Activated T-cell treated with anti-CD3 and anti-CD28 coated beads, Interleukin-2, amount 50 U/mL, for 72 hours (primary cell): ENCODE data around the gene SLC45A1. TPM values are rescaled to one million over a fixed set of nuclear protein-coding genes. Genes with fewer than 3 reads are reported as not detected.

Source experiments
- ATAC-seq, 2 donors: fragments of 150-1000 bp; cut with Tn5 transposase; replicated peaks in 1 of 2; 2 replicates each; pipeline ENCODE4 v1.10.0; 2021; ENCODE audit warnings: moderate library complexity in 2 of 2, mild to moderate bottlenecking in 1 of 2
- DNase-seq, 2 donors: peaks; one replicate each; pipeline ENCODE4 v3.0.0; 2021 to 2022; ENCODE audit warnings: mixed read lengths in 1 of 2
- H3K27ac Mint-ChIP-seq: one replicate; pipeline ENCODE4 v1.8.0; 2022; ENCODE audit warnings: mild to moderate bottlenecking, moderate library complexity, mixed read lengths
- H3K27me3 Mint-ChIP-seq: one replicate; pipeline ENCODE4 v1.8.0; 2022; ENCODE audit warnings: low read depth, mixed read lengths
- H3K36me3 Mint-ChIP-seq, 2 donors: one replicate each; pipeline ENCODE4 v1.8.0; 2022; ENCODE audit warnings: mixed read lengths in 2 of 2, mild to moderate bottlenecking in 1 of 2; ENCODE audit not compliant: insufficient read depth in 2 of 2
- H3K4me1 Mint-ChIP-seq: one replicate; pipeline ENCODE4 v1.8.0; 2022; ENCODE audit warnings: low read depth, mixed read lengths
- H3K4me3 Mint-ChIP-seq, 2 donors: one replicate each; pipeline ENCODE4 v1.8.0; 2022; ENCODE audit warnings: mild to moderate bottlenecking in 2 of 2, mixed read lengths in 2 of 2, moderate library complexity in 2 of 2
- H3K9me3 Mint-ChIP-seq, 2 donors: one replicate each; pipeline ENCODE4 v1.8.0; 2022; ENCODE audit warnings: mixed read lengths in 2 of 2
- total RNA-seq, 2 donors: library from RNA; stranded (reverse); gene quantifications; one replicate each; pipeline ENCODE4 v1.2.3, GENCODE V29; 2022

SLC45A1 gene
- total RNA-seq, 2 donors from 2014 or later = 0.48 to 0.81 TPM

DNA sequence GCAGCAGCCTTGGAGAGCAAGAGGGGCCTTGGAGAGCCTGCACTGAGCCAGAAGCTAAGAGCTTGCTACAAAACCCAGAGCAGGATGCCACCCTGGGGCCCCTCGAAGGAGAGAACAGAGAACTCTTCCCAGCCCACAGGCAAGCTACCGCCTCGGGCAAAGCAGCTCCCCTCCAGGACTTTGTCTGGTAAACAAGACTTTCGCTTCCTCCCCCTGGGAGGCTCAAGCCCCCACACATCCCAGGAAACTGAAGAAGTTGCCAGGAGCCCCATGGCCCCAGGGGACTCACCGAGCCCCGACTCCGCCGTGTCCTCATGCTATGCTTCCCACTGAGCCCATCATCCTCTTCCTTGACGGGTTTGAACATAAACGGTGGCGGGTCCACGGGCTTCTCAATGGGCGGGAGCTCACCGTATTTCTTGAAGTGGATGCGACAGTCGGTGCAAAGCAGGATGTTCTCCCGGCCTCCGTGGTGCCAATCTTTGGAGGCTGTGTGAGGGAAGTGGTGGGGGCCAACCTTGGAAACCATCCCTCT, 45.9 kb downstream of the SLC45A1 start:
- H3K4me3 Mint-ChIP-seq = no peak overlapping the region
- H3K9me3 Mint-ChIP-seq = no peaks in the 10 kb centered on the region
- peaks cover 0 to 10% of the 10 kb centered on the region in 2 donors for H3K36me3 Mint-ChIP-seq
- H3K27ac Mint-ChIP-seq = no peak overlapping the region
- no peaks in the 10 kb centered on the region for H3K4me1 Mint-ChIP-seq
- DNase-seq = no peak
- H3K27me3 Mint-ChIP-seq = no peaks in the 10 kb centered on the region
- no peak for ATAC-seq

DNA sequence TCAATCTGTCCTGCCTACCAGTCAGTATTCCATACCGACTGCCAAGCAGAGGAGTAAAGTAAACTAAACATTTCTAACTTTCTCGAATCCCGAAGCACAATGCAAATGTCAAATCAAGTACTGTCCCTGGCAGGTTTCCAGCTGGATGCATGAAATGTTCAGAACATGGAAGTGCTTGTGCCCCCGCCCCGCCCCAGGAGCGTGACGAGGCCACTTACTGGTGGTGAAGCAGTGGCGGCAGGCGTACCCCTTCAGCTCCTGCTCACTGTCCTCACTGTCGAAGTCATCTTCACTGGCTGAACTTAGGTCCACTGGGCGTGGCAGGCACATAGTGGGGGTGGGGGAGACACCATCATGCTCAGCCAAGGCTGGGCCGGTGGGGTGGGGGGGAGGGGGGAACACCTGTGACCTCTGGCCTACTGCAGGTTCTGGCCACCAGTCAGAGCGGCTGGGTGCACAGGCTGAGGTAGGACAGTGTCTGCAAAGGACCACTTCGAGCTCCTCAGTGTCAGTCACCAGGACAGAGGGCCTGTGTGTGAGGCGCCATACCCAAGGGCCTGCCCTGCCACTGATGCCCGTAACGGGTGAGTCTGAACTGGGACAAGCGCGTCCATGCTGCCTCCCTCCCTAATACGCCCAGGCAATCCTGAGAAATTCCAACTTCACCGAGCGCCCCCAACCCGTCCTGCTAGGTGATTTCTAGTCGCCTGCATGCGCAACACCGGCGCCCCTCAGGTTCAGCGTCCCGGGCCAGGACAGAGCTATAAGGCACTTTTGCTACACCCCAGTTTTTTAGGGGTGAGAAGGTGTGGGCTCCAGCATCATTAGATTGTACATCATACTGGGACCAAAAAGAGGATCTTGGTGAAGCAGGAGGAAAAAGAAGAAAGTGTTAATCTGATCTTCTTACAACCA, 46.9 kb downstream of the SLC45A1 start:
- no peak overlapping the region for H3K27ac Mint-ChIP-seq
- no peak overlapping the region for H3K4me3 Mint-ChIP-seq
- DNase-seq = no peak
- H3K36me3 Mint-ChIP-seq = peaks cover 0 to 10% of the 10 kb centered on the region in 2 donors
- H3K4me1 Mint-ChIP-seq = peaks cover under 1% of the 10 kb centered on the region
- H3K9me3 Mint-ChIP-seq = no peaks in the 10 kb centered on the region
- H3K27me3 Mint-ChIP-seq = no peaks in the 10 kb centered on the region
- ATAC-seq = no peak

DNA sequence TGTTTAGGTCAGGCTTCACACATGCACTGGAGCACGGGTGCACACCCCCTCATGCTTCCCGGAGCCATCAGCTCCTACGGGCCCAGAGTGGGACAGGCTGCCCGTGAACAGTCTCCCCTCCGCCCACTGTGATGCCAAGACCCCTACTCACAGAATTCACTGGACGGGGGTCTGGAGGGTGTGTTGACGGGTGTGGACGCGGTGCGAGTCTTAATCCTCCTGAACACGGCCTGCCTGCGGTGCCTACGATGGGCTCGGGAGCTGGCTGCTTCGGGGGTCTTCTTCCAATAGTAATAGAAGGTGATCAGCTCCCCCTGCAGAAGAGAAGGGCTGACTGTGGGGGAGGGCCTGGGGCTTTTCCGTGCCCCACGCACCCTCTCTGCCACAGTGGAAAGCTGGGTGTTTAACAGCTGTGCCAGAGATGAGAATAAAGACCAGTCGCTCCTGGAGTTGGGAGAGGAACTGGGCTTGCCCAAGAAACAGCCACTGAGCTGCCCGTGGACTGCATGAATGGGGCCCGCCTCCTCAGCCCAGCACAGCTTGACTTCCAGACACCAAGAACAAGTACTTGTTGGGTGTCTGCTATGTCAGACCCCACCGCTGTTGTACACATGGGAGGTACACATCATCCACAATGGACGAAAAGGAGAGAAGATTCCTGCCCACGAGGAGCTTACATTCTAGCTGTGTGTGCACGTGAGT, 47.9 kb downstream of the SLC45A1 start:
- H3K27me3 Mint-ChIP-seq = no peaks in the 10 kb centered on the region
- peaks cover 10% of the 10 kb centered on the region for H3K4me1 Mint-ChIP-seq
- DNase-seq (no peak), ATAC-seq (no peak)
- H3K27ac Mint-ChIP-seq = no peak overlapping the region
- H3K4me3 Mint-ChIP-seq = no peak overlapping the region
- H3K36me3 Mint-ChIP-seq = peaks cover 0 to 10% of the 10 kb centered on the region in 2 donors
- H3K9me3 Mint-ChIP-seq = no peaks in the 10 kb centered on the region

DNA sequence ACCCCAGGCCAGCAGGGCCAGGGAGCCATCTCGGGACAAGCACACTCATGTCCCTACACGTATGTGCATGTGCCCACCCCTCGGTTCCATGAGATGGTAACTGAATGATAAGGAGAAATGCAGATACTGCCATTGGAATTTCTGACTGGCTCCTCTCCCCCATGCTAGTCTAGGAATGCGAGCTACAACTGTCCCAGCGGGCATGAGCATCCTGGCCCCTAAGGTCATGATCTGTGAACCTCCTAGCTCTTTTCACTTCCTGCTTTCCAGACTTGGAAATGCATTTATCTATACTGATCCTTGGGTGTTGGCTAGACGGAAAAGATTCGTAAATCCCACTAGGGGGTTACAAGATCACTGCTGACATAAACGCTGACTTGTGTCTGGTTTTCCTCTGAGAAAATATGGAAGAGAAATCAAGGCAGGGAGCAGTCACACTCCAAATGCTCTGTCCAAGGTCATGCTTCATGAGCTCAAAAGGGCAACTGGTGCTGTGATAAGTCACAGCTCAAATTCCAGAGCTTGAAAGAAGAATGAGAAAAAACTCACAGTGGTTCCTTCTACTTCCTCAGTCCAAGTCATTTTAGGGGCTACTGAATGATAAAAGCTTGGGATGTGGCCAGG, 49.8 kb downstream of the SLC45A1 start:
- peaks cover 13% of the 10 kb centered on the region for H3K4me1 Mint-ChIP-seq
- H3K9me3 Mint-ChIP-seq = no peaks in the 10 kb centered on the region
- ATAC-seq (no peak), DNase-seq (no peak)
- H3K27me3 Mint-ChIP-seq = no peaks in the 10 kb centered on the region
- peak overlapping the region; percentile 62 for H3K27ac Mint-ChIP-seq
- H3K4me3 Mint-ChIP-seq = no peak overlapping the region
- peaks cover 0 to 8% of the 10 kb centered on the region in 2 donors for H3K36me3 Mint-ChIP-seq

DNA sequence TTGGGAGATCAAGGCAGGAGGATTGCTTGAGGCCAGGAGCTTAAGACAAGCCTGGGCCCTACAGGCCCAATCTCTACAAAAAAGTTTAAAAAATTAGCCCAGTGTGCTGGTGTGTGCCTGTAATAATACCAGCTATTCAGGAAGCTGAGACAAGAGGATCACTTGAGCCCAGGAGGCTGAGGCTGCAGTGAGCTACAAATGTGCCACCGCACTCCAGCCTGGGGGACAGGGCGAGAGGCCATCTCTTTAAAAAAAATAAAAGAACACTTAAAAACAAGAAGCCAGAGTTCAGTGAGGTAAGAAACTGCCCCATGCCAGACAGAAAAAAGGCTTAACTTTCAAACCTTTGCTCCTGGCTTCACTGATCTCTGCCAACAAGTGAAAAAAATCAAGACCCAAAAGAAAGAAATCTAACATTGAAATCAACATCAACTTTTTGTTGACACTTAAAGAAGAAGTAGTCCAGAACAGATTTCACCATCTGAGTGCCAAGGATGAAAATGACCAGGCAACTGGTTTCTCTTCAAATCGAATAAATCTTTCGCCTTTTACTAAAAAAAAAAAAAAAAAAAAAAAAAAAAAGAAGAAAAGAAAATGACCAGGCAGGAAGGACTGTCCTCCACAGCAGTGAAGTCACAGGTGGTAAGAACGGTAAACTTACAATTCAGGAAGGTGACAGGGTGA, 51.2 kb downstream of the SLC45A1 start:
- Mint-ChIP-seq H3K4me3 (no peak overlapping the region), H3K9me3 (no peaks in the 10 kb centered on the region), H3K27ac (no peak overlapping the region), H3K27me3 (no peaks in the 10 kb centered on the region), H3K4me1 (peaks cover 13% of the 10 kb centered on the region), H3K36me3 (peaks cover 0 to 6% of the 10 kb centered on the region in 2 donors)
- ATAC-seq = no peak
- DNase-seq = no peak

DNA sequence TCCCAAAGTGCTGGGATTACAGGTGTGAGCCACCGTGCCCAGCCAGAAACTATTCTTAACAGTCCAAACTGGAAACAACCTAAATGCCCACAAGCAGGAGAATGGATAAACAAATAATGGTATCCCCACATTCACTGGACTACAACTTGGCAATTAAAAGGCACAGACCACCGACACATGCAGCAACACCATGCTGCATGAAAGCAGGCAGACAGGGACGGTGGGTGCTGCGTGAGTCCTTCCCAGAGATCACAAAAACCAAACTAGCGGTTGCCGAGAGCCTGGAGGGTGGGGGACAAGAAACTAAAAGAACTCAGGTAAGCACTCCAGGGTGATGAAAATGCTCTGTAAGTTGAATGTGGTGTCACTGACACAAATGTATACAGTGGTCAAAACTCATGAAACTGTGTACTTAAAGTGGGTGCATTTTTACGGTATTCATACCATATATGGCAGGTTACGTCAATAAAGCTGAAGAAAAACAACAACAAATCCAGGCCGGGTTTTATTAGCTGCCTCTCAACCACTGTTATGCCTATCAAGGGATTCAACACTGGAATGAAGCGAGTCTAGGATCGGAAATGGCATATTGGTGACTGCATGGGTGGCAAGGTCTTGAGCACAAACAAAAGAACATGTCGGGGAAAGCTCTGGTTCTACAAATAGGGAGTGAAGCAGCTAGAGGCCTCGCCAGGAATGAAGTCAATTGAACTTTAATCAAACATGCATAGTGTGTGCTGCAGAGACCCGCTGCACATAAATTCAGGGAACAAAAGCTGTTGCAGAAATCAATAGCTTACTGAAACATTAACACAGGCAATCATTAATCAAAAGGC, 52.4 kb downstream of the SLC45A1 start:
- no peak overlapping the region for H3K27ac Mint-ChIP-seq
- peaks cover 21% of the 10 kb centered on the region for H3K4me1 Mint-ChIP-seq
- H3K27me3 Mint-ChIP-seq = no peaks in the 10 kb centered on the region
- no peaks in the 10 kb centered on the region for H3K9me3 Mint-ChIP-seq
- no peak overlapping the region for H3K4me3 Mint-ChIP-seq
- no peak for DNase-seq
- ATAC-seq = no peak
- peaks cover 0 to 3% of the 10 kb centered on the region in 2 donors for H3K36me3 Mint-ChIP-seq

DNA sequence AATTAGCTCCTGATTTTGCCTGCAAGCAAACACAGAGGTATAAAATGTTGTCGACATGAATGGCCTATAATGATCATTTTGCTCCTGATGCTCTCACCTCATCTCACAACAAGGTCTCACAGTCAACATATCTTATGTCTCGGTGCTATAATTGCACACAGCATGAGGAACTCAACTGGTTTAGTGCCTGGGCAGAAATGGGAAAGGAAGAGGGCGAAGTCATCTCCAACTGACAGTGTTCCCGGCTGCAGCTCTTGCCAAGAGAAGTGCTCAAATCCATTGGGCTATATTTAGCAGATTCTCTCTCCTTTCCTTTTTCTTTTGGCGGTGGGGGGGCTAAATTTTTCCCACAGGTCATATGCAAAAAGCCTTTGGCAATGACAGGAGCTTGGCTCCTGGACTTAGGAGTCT, 53.0 kb downstream of the SLC45A1 start:
- DNase-seq (no peak), ATAC-seq (no peak)
- Mint-ChIP-seq H3K9me3 (no peaks in the 10 kb centered on the region), H3K36me3 (peaks cover 0 to 2% of the 10 kb centered on the region in 2 donors), H3K4me3 (no peak overlapping the region), H3K4me1 (peaks cover 23% of the 10 kb centered on the region), H3K27ac (no peak overlapping the region), H3K27me3 (no peaks in the 10 kb centered on the region)

DNA sequence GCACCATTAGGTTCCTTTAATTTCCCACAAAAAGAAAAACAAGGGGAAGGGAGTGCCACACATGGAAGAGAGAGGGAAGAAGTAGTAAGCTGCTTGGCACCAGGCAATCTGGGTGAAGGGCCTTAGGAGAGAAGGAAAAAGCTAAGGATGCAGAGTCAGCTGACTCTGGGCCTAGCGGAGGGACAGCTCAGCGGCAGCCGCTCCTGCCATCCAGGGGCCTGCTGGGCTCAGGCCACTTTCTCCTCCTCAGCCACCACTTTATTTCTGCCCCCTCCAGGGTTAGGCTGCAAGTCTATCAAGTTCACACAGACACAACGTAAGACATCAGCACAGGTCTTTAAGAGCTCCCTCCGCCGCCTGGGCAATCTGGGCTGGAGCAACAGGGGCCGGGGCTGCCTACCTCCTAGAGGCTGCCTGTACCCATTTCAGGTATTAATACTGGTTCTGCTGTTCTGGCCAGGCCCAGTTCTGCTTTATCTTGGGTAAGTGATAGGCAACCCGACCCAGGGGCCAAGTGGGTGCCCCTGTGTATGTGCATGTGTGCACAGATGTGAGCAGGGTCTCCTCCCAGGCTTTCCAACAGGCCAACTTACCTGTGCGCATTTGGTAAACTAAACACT, 53.6 kb downstream of the SLC45A1 start:
- Mint-ChIP-seq H3K27me3 (no peaks in the 10 kb centered on the region), H3K4me3 (no peak overlapping the region), H3K9me3 (no peaks in the 10 kb centered on the region), H3K4me1 (peaks cover 26% of the 10 kb centered on the region), H3K36me3 (no peaks in the 10 kb centered on the region), H3K27ac (no peak overlapping the region)
- DNase-seq (no peak), ATAC-seq (no peak)

DNA sequence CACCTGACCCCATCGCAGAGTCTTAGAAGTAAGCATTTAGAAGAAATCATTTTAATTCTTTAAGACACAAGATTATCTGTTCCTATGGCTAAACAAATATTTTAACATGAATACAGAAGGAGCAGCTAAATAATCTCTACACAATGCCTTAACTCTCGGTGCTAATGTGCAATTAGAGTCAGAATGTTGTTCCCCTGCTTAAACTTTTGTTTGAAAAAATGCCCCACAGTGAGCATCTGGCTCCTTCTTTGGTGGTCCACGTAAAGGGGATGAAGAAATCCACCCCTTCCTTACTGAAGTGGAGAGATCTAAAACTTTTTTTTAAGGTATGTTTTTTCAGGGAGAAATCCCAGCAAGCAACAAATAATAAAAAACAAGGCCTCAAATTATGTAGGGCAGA, 55.2 kb downstream of the SLC45A1 start:
- no peak for ATAC-seq
- peaks cover 34% of the 10 kb centered on the region for H3K4me1 Mint-ChIP-seq
- H3K4me3 Mint-ChIP-seq = no peak overlapping the region
- H3K27me3 Mint-ChIP-seq = no peaks in the 10 kb centered on the region
- H3K9me3 Mint-ChIP-seq = no peaks in the 10 kb centered on the region
- no peaks in the 10 kb centered on the region for H3K36me3 Mint-ChIP-seq
- DNase-seq = no peak
- H3K27ac Mint-ChIP-seq = no peak overlapping the region

DNA sequence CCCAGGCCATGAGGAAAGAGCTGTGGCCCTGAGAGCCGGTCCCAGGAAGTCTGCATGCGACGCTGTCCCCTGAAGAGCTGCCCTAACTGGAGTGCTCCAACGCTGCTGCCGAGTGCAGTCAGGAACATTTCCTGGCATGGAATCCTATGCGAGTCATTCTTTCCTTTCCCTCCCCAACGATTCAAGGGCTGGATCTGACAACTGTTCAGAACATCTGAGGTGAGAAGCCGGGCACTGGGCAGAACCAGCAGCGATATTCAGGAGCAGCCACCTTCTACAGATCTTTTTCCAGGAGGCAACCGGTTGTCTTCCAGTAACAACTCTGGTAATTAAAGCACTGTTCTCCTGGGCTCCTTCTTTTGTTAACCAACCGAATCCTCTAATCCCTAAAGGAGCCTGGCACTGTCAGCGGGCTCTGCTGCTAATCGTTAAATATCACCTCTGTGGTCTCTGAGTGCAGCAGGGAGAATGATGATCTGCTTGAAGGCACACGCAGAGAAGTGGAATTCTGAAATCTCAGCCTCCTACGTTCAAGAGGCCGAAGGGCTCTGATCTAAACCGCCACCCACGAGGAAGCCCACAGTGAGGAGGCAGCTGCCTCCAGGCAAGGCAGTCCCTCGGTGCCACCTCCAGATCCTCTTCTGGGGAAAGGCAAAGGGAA, 55.8 kb downstream of the SLC45A1 start:
- H3K27me3 Mint-ChIP-seq = no peaks in the 10 kb centered on the region
- no peak for DNase-seq
- peak overlapping the region; percentile 70 for H3K27ac Mint-ChIP-seq
- no peaks in the 10 kb centered on the region for H3K36me3 Mint-ChIP-seq
- no peaks in the 10 kb centered on the region for H3K9me3 Mint-ChIP-seq
- ATAC-seq = no peak
- peaks cover 40% of the 10 kb centered on the region for H3K4me1 Mint-ChIP-seq
- no peak overlapping the region for H3K4me3 Mint-ChIP-seq

DNA sequence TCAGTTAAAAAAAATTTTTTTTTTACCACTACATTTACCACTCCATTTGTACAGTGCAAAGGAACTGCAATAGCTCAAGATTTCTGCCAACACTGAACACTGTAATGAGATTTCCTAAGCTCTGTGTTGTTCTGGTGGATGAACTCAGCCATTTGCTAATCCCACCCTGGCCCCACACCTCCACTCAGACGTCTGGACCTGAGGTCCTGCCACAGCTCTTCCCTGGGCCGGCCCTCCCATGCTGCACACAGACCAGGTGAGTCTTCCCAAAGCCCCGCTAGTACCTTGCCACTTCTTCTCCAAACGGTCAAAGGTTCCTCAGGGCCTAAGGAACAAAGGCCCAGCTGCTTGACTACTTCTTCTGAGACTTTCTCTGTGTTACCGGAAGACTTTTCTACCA, 56.4 kb downstream of the SLC45A1 start:
- Mint-ChIP-seq H3K27ac (peak overlapping the region; percentile 3), H3K4me1 (peaks cover 44% of the 10 kb centered on the region), H3K4me3 (no peak overlapping the region)

More for the DNA sequence above, 56.4 kb downstream of the SLC45A1 start:
- ATAC-seq (no peak), DNase-seq (no peak)
- Mint-ChIP-seq H3K9me3 (no peaks in the 10 kb centered on the region), H3K36me3 (no peaks in the 10 kb centered on the region), H3K27me3 (no peaks in the 10 kb centered on the region)
